Eye (tissue), 1 donor: Measurements from ENCODE around the gene CCT3.
A peak's percentile ranks its signal among the peaks of the same experiment; 100 is the strongest.
"Not testable (repeated sequence)": the region's sequence is repeated elsewhere in the genome, so short reads cannot be mapped to it uniquely, and the experiment has no call there.

Experiments used
- DNase-seq: peaks from one replicate; pipeline ENCODE4 v3.0.0-alpha.2; 2015

The CCT3 gene

DNA sequence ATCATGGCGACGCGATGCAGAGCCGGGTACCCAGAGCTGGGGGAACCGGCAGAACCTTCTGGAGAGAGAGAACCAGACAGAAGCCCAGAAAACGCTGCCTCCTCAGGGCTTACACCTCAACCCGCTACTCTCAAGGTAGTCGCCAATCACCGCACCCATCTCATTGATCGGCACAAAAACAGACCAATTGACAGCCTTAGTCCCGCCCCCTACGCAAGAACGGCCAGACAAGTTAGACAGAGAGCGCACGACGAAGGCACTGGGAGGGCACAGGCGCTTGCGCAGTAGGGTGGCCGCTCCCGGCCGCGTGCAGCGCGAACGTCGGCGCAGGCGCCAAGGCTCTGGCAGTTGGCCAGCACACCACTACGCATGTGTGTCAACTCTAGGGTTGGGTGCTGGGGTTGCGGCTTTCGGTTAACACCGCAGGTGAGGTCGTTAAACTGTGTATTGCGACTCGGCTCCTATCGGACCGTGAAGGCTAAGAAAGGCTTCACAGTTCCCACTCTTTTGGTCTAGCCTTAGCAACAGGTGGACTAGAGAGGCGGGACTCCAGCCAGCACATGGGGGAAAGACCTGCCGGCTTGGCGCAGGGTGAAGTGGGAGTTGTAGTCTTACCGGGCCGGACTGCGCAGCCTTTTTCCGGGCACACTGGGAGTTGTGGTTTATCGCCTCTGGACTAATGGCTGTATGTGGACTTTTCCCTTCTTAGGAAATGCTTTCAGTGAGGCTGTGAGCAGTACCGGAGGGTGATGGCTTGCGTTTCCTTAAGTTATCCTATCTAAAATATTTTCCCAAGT is at the start of gene CCT3, which contains the start of gene TSACC:
Gene CCT3 (minus strand): TSS at position 113 of the 797 bp plus-strand sequence. CDS start 108 bp downstream, at position 5.
Gene TSACC (plus strand): TSS at position 347 of the 797 bp plus-strand sequence. CDS start 1,232 bp downstream, outside the sequence.
- peak; percentile 100 for DNase-seq

DNA sequence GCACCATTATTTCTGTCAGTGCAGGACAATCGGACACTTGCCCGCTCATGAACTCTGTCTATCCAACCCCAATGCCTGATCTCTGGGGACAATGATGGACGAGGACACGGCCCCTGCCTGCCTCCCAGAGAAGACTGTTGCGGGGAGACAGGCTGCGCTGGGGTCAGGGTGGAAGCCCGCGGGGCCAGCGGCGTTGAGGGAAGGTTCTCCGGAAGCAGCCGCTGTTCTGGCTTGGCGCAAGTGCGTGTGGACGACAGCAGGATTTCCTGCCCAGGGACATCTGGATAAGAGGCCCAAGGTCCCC is 49.7 kb upstream of the CCT3 start:
- no peak for DNase-seq

GRCh38 chr1:156386949-156387869 is 49.1 kb upstream of the CCT3 start:
- no peak for DNase-seq

DNA sequence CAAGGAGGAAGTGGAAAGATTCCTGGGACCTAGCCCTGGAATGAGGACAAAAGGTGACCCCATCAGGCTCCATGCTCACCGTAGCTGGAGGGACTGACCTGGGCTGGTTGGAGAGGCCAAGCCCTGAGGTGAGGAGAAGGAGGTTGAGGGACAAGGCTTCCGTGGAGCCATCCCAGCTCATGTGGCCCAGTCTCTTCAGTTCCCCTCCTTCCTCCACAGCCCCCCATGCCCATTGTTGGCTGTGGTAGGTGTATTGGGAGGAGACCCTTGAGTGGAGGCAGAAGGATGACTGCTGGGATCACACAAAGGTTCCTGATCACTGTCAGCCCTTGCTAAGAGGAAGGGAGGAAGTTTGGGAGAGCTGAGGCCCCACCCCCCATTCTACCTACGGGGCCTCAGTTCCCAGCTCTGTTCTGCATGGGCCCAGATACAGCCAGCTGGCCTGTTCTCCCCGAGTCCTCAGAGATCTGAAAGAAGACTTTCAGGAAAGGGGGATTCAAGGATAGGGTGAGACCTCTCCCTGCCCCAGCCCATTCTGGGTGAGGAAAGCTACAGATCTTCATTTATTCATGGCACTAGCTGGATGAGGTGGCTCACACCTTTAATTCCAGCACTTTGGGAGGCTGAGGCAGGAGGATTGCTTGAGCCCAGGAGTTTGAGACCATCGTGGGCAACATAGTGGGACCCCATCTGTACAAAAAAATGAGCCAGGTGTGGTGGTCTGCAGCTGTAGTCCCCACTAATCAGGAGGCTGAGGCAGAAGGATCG is 48.2 kb upstream of the CCT3 start:
- no peak for DNase-seq

DNA sequence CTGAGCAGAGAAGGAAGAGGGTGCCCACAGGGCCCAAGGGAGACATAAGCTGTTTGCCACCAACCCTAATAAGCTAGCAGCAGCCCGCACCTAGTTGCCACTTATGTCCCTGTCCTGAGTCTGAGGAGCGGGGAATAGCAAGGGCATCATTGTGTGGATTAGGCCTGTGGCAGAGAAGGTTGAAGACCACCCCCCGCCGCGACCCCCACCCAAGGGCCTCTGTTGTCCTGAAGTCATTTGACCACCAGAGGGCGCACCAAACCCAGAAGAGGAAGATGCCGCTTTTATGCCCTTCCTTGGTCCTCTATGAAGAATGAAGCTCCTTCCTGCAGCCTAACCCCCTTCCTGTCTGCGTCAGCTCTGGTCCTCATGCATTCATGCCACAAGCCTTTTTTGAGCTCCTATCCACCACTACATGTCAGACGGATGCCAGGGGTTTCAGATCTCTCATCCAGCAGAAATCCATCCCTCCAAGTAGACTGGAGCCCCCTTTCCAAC is 47.5 kb upstream of the CCT3 start:
- DNase-seq = peak; percentile 90

DNA sequence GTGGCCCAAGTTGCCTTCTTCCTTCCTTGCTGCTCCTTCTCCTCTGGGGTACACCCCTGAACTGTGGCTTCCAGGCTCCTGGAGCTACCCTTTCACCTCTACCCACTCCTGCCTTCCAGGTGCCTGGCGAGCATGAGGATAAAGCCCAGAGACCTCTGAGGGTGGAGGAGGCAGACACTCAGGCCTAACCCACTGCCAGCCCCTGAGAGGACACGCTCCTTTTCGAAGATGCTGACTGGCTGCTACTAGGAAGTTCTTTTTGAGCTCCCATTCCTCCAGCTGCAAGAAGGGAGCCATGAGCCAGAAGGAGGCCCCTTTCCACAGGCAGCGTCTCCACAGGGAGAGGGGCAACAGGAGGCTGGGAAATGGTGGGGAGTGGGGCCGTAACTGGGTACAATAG is 46.6 kb upstream of the CCT3 start:
- DNase-seq = no peak

GRCh38 chr1:156384007-156384406 is 45.9 kb upstream of the CCT3 start:
- no peak for DNase-seq

GRCh38 chr1:156383023-156383422 is 44.9 kb upstream of the CCT3 start:
- peak; percentile 84 for DNase-seq

GRCh38 chr1:156382561-156382960 is 44.5 kb upstream of the CCT3 start:
- DNase-seq = no peak

DNA sequence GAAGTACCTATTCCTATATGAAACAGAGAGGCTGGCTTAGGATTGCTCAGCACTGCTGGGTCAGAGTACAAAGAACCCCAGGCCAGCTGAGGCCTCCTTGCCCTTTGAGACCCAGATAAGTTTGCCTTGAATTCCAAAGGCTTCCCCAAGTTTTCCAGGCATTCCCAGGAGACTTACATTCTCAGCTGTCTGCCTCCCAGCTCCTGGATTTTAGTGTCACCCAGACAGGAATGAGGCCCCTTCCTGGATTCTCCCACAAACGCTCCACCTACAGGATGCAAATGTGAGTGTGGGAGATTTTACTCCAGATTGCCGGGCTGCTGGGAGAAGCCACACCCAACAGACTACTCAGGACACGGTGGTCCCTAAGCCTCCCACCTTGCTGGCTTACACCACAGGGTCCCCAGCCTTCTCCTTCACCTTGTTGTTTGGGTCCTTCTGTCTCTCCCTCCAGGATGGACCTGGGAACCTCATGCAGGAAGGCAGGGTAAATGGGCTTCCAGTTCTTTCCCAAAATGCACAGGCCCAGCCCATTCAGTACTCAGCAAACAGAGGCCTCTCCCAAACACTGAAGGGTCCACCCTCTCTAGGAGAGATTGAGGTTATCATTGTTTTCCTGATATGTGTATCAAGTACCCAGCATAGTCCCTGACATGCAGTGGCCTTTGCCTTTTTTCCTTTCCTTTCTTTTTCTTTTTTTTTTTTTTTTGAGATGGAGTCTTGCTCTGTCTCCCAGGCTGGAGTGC is 41.5 kb upstream of the CCT3 start:
- DNase-seq = no peak

DNA sequence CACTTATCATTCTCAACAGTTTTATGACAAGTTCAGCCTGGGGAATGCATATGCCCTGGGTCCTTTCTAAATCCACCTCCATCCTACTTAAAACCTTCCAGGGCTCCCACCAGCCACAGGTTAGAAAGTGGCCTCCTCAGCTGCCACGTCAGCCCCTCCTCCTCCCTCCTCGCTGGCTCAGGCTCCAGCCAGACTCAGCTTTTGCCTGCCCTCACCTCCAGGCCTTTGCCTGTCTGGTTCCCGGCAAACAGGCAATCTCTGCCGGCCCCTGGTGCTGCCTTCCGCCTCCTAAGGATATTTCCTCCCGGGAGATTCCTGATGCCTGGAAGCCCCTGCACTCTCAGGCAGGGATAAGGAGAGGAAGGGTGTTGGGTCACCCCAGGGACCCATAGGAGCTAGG is 40.5 kb upstream of the CCT3 start:
- no peak for DNase-seq

- DNase-seq = no peak
Observed at GRCh38 chr1:156376958-156377919, 39.1 kb upstream of the CCT3 start.

DNA sequence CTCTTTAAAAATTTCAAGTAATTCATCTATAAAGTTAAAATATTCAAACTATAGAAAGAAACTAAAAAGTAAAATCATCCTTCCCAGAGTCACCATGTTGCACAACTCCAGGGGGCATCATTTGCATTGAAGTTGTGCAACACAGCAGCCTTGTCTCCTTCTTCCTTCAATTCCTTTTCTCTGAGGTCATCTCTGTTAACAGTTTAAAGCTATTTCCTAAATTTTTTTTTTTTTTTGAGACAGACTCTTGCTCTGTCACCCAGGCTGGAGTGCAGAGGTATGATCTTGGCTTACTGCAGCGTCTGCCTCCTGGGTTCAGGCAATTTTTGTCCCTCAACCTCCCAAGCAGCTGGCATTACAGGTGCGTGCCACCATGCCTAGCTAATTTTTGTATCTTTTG is 38.1 kb upstream of the CCT3 start:
- DNase-seq = no peak

- no peak for DNase-seq
Observed at GRCh38 chr1:156373546-156373945, 35.5 kb upstream of the CCT3 start.

DNA sequence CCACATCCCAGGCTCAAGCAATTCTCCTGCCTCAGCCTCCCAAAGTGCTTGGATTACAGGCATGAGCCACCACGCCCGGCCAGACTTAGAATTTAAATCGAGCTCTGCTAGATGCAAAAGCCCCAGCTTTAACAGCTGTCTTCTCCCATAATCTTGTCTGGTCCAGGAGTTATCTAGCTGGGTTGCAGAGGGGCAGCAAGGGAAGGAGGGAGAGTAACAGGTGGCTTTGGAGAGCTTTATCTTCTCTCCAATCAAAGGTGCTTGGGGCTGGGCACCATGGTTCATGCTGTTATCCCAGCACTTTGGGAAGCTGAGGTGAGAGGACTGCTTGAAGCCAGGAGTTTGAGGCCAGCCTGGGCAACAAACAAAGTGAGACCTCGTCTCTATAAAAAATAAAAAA is 34.8 kb upstream of the CCT3 start:
- DNase-seq = no peak

- no peak for DNase-seq
Observed at GRCh38 chr1:156372265-156372586, 34.1 kb upstream of the CCT3 start.

DNA sequence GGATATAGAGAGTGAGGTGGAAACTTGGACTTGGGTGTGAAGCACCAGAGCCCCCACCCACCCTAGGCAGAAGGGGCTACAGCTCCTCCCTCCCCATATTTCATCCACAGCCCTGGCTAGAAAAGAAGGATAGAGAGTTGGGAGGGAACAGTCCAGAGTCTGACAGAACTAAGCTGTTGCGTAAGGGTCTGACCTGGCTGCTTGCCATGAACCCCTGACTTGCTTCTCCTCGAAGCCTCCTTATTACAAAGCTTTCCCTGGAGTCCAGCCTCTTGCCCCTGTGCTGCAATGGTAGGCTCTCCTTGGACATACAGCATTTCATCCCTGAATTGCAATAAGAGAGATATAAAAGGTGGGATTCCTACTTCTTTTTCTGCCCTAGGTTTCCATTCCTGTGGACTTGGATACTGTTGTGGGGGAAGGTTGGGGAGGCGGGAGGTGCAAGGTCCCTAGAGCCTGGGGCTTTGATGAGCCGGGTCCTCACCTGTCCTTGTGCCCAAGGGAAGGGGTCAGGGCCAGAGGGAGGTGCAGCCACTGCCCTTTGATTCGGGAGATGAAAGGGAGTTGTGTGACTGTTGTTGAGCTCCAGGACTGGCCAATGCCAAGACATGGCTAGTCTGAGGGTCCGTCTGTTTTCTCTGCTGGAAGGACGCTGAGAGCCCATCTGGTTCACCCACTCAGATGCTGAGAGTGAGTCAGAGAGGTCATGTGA is 33.6 kb upstream of the CCT3 start:
- DNase-seq = no peak

GRCh38 chr1:156369685-156370286 is 31.7 kb upstream of the CCT3 start:
- DNase-seq = not testable (repeated sequence)

GRCh38 chr1:156368889-156369684 is 31.0 kb upstream of the CCT3 start, which contains the start of gene RHBG:
RHBG (plus strand) TSS chr1:156369211; CDS start chr1:156369250, 39 bp downstream.
- peak; percentile 47 for DNase-seq
